ENCODE results near the gene PAM.
"Not testable (repeated sequence)": the region's sequence is repeated elsewhere in the genome, so short reads cannot be mapped to it uniquely, and the experiment has no call there.

Gene PAM

GRCh38 chr5:102903074-102903871 lies 148.2 kb downstream of the PAM start:
- no peak for DNase-seq

- no peak for DNase-seq
Observed at GRCh38 chr5:102905056-102905455, 150.0 kb downstream of the PAM start.

- DNase-seq, result not testable (repeated sequence)
Observed at GRCh38 chr5:102907099-102907498, 152.0 kb downstream of the PAM start.

- no peak for DNase-seq
Observed at GRCh38 chr5:102910240-102911226, 155.4 kb downstream of the PAM start.

- no peak for DNase-seq
Observed at GRCh38 chr5:102911973-102912372, 156.9 kb downstream of the PAM start.

GRCh38 chr5:102916109-102916508 lies 161.0 kb downstream of the PAM start:
- DNase-seq, result no peak

- no peak for DNase-seq
Observed at GRCh38 chr5:102918986-102919610, 164.0 kb downstream of the PAM start.

- DNase-seq, result no peak
Observed at GRCh38 chr5:102920762-102921161, 165.7 kb downstream of the PAM start.

- DNase-seq, result no peak
Observed at GRCh38 chr5:102921341-102922044, 166.4 kb downstream of the PAM start.

GRCh38 chr5:102922111-102922720 lies 167.1 kb downstream of the PAM start:
- DNase-seq, result no peak

- DNase-seq, result no peak
Observed at GRCh38 chr5:102922799-102923477, 167.8 kb downstream of the PAM start.

GRCh38 chr5:102924963-102925362 lies 169.9 kb downstream of the PAM start:
- no peak for DNase-seq

- DNase-seq, result no peak
Observed at GRCh38 chr5:102927007-102927406, 171.9 kb downstream of the PAM start.

- DNase-seq, result no peak
Observed at GRCh38 chr5:102930244-102930643, 175.1 kb downstream of the PAM start.

- DNase-seq, result no peak
Observed at GRCh38 chr5:102931085-102931725, 176.1 kb downstream of the PAM start.

GRCh38 chr5:102932781-102933180 lies 177.7 kb downstream of the PAM start:
- DNase-seq, result no peak

GRCh38 chr5:102933316-102933715 lies 178.2 kb downstream of the PAM start:
- DNase-seq, result no peak

GRCh38 chr5:102933721-102934459 lies 178.8 kb downstream of the PAM start:
- no peak for DNase-seq

GRCh38 chr5:102937894-102938293 lies 182.8 kb downstream of the PAM start:
- DNase-seq, result no peak

GRCh38 chr5:102941111-102941510 lies 186.0 kb downstream of the PAM start:
- no peak for DNase-seq

All from activated T-cell treated with anti-CD3 and anti-CD28 coated beads for 4 hours (primary cell).